ENCODE measurements around the gene FGFR3. TPM values are rescaled to one million over a fixed set of nuclear protein-coding genes. Genes with fewer than 3 reads are reported as not detected.

Gene FGFR3
- total RNA-seq, 2 experiments from 2014 or later = not detected

- Histone ChIP-seq H3K79me2 (ENCODE audit: insufficient read depth, low read depth, low read length) (no peaks in the 10 kb centered on the region), H2AFZ (ENCODE audit: low read length) (no peak overlapping the region)
- intact Hi-C loops (cut with micrococcal nuclease; ENCODE audit: unreplicated experiment) = no loop called here
These were observed 5.7 kb downstream of the FGFR3 start for GRCh38 chr4:1798580-1799386.

GRCh38 chr4:1799387-1800375 is 6.6 kb downstream of the FGFR3 start:
- CTCF ChIA-PET (ENCODE audit: unreplicated experiment) = no interaction called here
- Histone ChIP-seq H3K36me3 (ENCODE audit: insufficient read depth, low read length) (no peaks in the 10 kb centered on the region), H3K9me2 (ENCODE audit: insufficient read depth, low read length) (no peaks in the 10 kb centered on the region), H4K20me1 (ENCODE audit: insufficient read depth, low read length) (no peaks in the 10 kb centered on the region), H3K4me1 (ENCODE audit: insufficient read depth, low read length, poor library complexity, severe bottlenecking) (no peaks in the 10 kb centered on the region), H2AFZ (ENCODE audit: low read length) (no peak overlapping the region), H3K27ac (ENCODE audit: low read depth, low read length, poor library complexity, severe bottlenecking) (no peak overlapping the region), H3K4me3 (ENCODE audit: low read depth, low read length, poor library complexity, severe bottlenecking) (no peak overlapping the region), H3K9me3 (ENCODE audit: low read length) (no peaks in the 10 kb centered on the region), H3K79me2 (ENCODE audit: insufficient read depth, low read depth, low read length) (no peaks in the 10 kb centered on the region), H3K4me2 (ENCODE audit: low read length) (no peak overlapping the region)
- intact Hi-C loops (cut with micrococcal nuclease; ENCODE audit: unreplicated experiment) = no loop called here
- POLR2A ChIA-PET = no interaction called here
- BruUV-seq (replicated peaks) = no TSS peak
- no peak for DNase-seq (ENCODE audit: low spot score)
- TF ChIP-seq CTCF (conservative IDR thresholded peaks at IDR 0.05; ENCODE audit: low read length) (no peak), EZH2phosphoT487 (IDR thresholded peaks at IDR 0.05; ENCODE audit: borderline replicate concordance, low read depth, low read length) (no peak)

More at GRCh38 chr4:1798580-1799386, 5.7 kb downstream of the FGFR3 start:
- H3K4me2 ChIP-seq (ENCODE audit: low read length) = no peak overlapping the region
- H4K20me1 ChIP-seq (ENCODE audit: insufficient read depth, low read length) = no peaks in the 10 kb centered on the region
- H3K4me3 ChIP-seq (ENCODE audit: low read depth, low read length, poor library complexity, severe bottlenecking) = no peak overlapping the region
- no peaks in the 10 kb centered on the region for H3K9me2 ChIP-seq (ENCODE audit: insufficient read depth, low read length)
- H3K36me3 ChIP-seq (ENCODE audit: insufficient read depth, low read length) = no peaks in the 10 kb centered on the region
- TF ChIP-seq EZH2phosphoT487 (IDR thresholded peaks at IDR 0.05; ENCODE audit: borderline replicate concordance, low read depth, low read length) (no peak), CTCF (conservative IDR thresholded peaks at IDR 0.05; ENCODE audit: low read length) (no peak)
- no TSS peak for BruUV-seq (replicated peaks)
- no peaks in the 10 kb centered on the region for H3K9me3 ChIP-seq (ENCODE audit: low read length)
- POLR2A ChIA-PET = no interaction called here
- no peak for DNase-seq (ENCODE audit: low spot score)
- no peaks in the 10 kb centered on the region for H3K4me1 ChIP-seq (ENCODE audit: insufficient read depth, low read length, poor library complexity, severe bottlenecking)
- H3K27ac ChIP-seq (ENCODE audit: low read depth, low read length, poor library complexity, severe bottlenecking) = no peak overlapping the region
- CTCF ChIA-PET (ENCODE audit: unreplicated experiment) = no interaction called here

Measured in OCI-LY7 (cell line).